ENCODE data around the gene STX1A. TPM values are rescaled to one million over a fixed set of nuclear protein-coding genes. Genes with fewer than 3 reads are reported as not detected.

Gene STX1A
- total and polyA plus RNA-seq, 2 of the 4 experiments (the other 2 are of a cell fraction): 9.3 to 22.0 TPM

DNA sequence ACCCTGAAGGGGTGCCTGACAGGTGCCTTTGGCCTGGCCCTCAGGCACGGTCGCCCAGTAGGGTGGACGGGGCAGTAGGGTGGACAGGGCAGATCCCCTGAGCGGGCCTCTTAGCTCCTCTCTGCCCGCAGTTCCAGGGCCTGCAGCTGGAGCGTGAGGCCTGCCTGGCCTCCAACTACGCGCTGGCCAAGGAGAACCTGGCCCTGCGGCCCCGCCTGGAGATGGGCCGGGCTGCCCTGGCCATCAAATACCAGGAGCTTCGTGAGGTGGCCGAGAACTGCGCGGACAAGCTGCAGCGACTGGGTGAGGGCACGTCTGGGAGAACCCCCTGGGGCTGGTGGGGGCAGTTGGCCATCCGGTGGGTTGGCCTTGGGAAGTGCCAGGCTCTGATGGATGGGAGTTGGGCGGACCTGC, 50.2 kb downstream of the STX1A start:
- no peak overlapping the region for H3K18ac ChIP-seq (ENCODE audit: low read depth, low read length)
- no peak overlapping the region for H2AK5ac ChIP-seq (ENCODE audit: low read depth, low read length)
- no peak for DNase-seq
- no peak overlapping the region for H2BK120ac ChIP-seq (ENCODE audit: low read depth, low read length)
- ChIA-PET POLR2A (ENCODE audit: unreplicated experiment) (interaction anchor here (0.6 kb wide), 1 partner anchor 11 kb away, joined by 13 read pairs; no protein-coding TSS in a partner anchor), CTCF (no interaction called here)
- H3K79me1 ChIP-seq (ENCODE audit: low read depth in 1 of 2, low read length in 2 of 2): peaks cover 0 to 9% of the 10 kb centered on the region in 2 experiments; a peak in 1 of 4 replicates
- no peak overlapping the region for H4K5ac ChIP-seq (ENCODE audit: low read depth, low read length)
- no peak overlapping the region for H3K9ac ChIP-seq (ENCODE audit: low read depth, low read length)
- no peak overlapping the region for H3K56ac ChIP-seq (ENCODE audit: extremely low read depth, insufficient read depth, low read length)
- no peaks in the 10 kb centered on the region for H3K9me3 ChIP-seq (ENCODE audit: control insufficient read depth, insufficient read depth, low read length)
- no peaks in the 10 kb centered on the region; the same call in 1 of the 2 replicates for H3K4me1 ChIP-seq (ENCODE audit: control insufficient read depth, insufficient read depth, low read length)
- H3K4ac ChIP-seq (ENCODE audit: low read depth, low read length): no peak overlapping the region
- H3K14ac ChIP-seq (replicated peaks; ENCODE audit: low read depth, low read length): no peak overlapping the region
- dilution Hi-C loops (cut with HindIII; ENCODE audit: low sequenced_read_pairs, unreplicated experiment): no loop called here
- H3K23ac ChIP-seq (ENCODE audit: low read depth, low read length): no peak overlapping the region
- peak overlapping the region; percentile 46 for H2AFZ ChIP-seq (replicated peaks; ENCODE audit: low read length, poor library complexity)
- no peak overlapping the region for H2AK9ac ChIP-seq (replicated peaks; ENCODE audit: low read depth, low read length, poor library complexity)
- BruUV-seq (replicated peaks): no TSS peak
- no peak overlapping the region for H3K4me3 ChIP-seq (ENCODE audit: insufficient read depth, low read depth, low read length)
- no peak overlapping the region for H2BK5ac ChIP-seq (ENCODE audit: low read depth, low read length, poor library complexity, severe bottlenecking)
- no peak overlapping the region for H2BK15ac ChIP-seq (ENCODE audit: low read depth, low read length)
- 82% methylated on average over 7 of the region's 19 CpGs; no CpG with 5 or more reads in 1 of the 2 experiments for WGBS, 2 experiments (ENCODE audit: extremely low coverage in 2 of 2, insufficient read length in 1 of 2)
- intact Hi-C loops (cut with micrococcal nuclease): loop anchor here (5.0 kb wide), 3 partner anchors 42 to 147 kb away; partner anchors contain the start of genes BAZ1B and STX1A
- H4K91ac ChIP-seq (ENCODE audit: insufficient read depth, low read depth, low read length): no peak overlapping the region
- in situ Hi-C loops (cut with MboI; ENCODE audit: low sequenced_read_pairs): no loop called here
- no peak overlapping the region for H4K8ac ChIP-seq (ENCODE audit: low read depth in 2 of 2, low read length in 2 of 2)
- H3K36me3 ChIP-seq (ENCODE audit: control insufficient read depth, insufficient read depth, low read length): peaks cover 8% of the 10 kb centered on the region; the same call in 1 of the 2 replicates
- ATAC-seq (ENCODE audit: low read depth): no peak
- no peak overlapping the region for H3K27ac ChIP-seq (ENCODE audit: insufficient read depth, low read length)
- no peak for TF ChIP-seq BHLHE40 (IDR thresholded peaks at IDR 0.05; ENCODE audit: low read depth, low read length)
- no peak for TF ChIP-seq RCOR1 (IDR thresholded peaks at IDR 0.05; ENCODE audit: insufficient replicate concordance, low read length)
- TF ChIP-seq, protein P1, sequence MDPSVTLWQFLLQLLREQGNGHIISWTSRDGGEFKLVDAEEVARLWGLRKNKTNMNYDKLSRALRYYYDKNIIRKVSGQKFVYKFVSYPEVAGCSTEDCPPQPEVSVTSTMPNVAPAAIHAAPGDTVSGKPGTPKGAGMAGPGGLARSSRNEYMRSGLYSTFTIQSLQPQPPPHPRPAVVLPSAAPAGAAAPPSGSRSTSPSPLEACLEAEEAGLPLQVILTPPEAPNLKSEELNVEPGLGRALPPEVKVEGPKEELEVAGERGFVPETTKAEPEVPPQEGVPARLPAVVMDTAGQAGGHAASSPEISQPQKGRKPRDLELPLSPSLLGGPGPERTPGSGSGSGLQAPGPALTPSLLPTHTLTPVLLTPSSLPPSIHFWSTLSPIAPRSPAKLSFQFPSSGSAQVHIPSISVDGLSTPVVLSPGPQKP (IDR thresholded peaks at IDR 0.05; ENCODE audit: borderline replicate concordance, low read depth, low read length): no peak
- no peak for TF ChIP-seq NFE2L2 (IDR thresholded peaks at IDR 0.05; ENCODE audit: low read depth, low read length)
- H3K9me1 ChIP-seq (ENCODE audit: insufficient read depth, low read length): 0 out of 2 replicates have a peak, but pooled peaks cover 2% of the 10 kb centered on the region
- peak overlapping the region; percentile 82; the same call in 1 of the 2 replicates for H3K4me2 ChIP-seq (ENCODE audit: low read depth, low read length)
- no peak overlapping the region for H2BK20ac ChIP-seq (ENCODE audit: low read depth, low read length)
- H4K20me1 ChIP-seq (ENCODE audit: insufficient read depth, low read length): 0 out of 2 replicates have a peak, but pooled peaks cover 4% of the 10 kb centered on the region
- peaks cover 2% of the 10 kb centered on the region; the same call in 1 of the 2 replicates for H3K27me3 ChIP-seq (ENCODE audit: control insufficient read depth, insufficient read depth, low read length)
